GM04503 (cell line): ENCODE data around the gene VENTX.

Experiments used
- DNase-seq: peaks from one replicate; pipeline ENCODE4 v3.0.0-alpha.2; 2012; ENCODE audit warnings: low read depth

Gene VENTX, protein sequence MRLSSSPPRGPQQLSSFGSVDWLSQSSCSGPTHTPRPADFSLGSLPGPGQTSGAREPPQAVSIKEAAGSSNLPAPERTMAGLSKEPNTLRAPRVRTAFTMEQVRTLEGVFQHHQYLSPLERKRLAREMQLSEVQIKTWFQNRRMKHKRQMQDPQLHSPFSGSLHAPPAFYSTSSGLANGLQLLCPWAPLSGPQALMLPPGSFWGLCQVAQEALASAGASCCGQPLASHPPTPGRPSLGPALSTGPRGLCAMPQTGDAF

DNA sequence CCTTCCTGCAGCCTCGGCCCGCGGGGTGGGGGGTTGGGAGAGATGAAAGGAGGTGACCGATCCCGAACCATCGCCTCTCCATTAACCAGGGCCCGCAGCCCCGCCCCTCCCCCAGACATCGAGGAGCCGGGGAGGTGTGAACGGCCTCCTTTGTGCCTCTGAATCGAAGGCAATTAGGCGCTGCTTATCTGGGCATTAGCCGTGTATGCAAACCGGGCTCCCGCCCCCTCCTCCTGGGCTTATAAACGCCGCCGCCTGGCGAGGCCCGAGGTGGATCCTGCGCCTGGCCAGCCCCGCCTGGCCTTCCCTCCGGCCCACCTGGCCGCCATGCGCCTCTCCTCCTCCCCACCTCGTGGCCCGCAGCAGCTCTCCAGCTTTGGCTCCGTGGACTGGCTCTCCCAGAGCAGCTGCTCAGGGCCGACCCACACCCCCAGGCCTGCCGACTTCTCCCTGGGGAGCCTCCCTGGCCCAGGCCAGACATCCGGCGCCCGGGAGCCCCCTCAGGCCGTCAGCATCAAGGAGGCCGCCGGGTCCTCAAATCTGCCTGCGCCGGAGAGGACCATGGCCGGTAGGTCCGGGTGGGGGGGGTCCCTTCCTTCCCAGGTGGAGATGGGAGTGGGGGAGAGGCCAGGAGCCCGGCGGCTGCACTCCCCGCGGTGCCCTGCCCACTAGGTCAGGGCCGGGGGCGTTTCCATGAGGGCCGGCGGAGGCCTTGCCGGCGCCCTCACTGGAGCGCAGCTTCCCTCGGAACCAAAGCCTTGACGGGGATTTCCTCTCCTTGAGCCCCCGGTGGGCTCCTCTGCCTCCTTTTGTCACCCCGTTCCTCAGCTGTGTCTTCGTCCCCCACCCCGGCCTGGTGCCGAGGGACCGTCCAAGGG, at the start of gene VENTX:
VENTX (plus strand) TSS at position 268 of the 878 bp plus-strand sequence; CDS start at position 328, 60 bp downstream.
- DNase-seq: no peak

DNA sequence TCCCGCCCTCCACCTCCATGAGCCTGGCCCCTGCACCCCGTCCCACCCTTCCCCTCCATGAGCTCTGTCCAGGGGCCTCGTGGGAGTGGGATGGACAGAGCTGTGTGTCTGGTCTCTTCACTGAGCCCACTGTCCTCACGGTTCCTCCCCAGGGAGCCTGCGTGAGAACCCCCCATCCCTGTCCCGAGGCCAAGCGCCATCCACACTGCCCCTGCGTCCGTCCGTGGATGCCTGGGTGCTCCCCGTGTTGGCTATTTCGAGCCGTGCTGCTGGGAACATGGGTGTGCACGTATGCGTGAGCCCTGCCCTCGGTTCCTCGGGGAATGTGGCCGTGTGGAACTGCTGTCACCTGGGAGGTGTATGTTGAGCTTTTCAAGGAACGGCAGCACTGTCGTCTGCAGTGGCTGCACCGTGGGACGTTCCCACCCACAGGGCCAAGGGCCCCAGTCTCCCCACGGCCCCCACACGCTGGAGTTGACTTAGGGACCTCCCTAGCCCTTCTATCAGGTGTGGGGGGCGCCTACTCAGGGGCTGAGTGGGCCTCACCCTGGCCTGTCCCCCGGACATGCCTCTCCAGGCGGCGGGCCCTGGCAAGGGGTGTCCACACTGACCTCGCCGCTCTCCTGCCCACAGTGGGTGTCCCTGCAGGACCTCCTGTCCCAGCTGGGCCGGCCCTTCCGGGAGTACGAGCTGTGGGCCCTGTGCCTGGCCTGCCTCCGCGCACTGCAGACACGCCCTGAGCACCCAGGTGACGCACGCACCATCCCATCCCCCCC, 49.6 kb upstream of the VENTX start:
- DNase-seq: no peak

DNA sequence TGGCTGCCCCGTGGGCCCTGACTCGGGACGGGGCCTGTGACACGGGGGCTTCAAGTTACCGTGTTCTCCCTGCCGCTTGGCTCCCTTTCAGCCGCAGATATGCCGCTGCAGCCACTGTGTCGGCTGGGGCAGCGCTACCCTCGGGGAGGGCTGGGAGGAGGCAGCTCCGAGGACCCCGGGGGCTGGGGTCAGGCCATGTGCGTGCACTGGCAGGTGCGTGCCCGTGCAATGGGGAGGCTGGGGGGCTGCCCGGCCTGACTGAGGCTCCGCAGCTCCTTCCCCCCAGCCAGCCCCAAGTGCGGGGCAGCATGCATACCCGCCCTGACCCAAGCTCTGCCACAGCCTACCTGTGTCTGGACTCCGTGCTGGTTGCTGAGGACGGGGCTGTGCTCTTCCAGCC, 48.4 kb upstream of the VENTX start:
- no peak for DNase-seq

DNA sequence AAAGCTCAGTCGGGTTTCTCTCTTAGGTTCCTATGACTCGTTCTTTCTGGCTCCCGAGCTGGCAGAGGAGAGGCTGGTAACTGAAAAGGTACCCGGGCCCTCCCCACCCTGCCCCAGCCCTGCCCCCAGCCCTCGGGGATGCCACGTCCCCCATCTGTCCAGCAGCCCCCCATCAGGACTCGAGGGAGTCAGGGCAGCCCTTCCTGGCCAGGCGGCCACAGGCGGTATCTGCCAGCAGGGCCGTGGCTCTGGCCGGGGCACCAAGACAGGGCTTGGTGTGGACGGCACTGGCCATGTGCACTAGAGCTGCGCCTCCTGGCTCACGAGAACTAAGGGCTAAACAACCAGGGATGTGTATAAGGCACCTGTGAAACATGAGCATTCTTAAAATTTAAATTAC, 47.9 kb upstream of the VENTX start:
- DNase-seq: no peak

DNA sequence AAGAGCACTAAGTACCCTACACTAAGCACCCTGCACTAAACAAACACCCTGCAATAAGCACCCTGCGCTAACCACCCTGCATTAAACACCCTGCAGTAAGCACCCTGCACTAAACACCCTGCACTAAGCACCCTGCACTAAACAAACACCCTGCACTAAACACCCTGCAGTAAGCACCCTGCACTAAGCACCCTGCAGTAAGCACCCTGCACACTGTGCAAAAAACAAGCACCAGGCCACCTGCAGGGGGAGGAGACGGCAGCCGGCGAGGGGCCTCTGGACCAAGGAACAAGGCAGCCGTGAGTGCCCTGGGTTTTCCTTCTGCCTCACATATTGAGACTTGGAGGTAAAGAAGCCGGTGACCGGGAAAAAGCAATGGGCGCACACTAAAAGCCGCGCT, 47.4 kb upstream of the VENTX start:
- DNase-seq: no peak

DNA sequence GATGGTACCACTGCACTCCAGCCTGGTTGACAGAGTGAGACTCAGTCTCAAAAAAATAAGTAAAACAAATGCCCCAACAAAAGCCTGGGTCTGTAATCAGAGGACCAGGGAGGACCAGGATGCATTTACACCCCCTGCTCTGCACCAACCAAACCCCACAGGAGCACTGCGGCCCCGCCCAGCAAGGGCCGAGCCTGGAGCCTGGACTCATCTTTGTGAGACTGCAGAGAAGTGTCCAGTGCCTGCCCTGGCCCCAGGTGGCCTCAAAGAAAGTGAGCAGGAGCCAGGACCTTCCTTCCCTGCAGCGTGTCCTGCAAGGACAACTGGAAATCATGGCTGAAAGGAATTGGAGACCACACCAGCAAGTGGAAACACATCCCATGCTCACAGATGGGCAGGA, 46.0 kb upstream of the VENTX start:
- DNase-seq: no peak

DNA sequence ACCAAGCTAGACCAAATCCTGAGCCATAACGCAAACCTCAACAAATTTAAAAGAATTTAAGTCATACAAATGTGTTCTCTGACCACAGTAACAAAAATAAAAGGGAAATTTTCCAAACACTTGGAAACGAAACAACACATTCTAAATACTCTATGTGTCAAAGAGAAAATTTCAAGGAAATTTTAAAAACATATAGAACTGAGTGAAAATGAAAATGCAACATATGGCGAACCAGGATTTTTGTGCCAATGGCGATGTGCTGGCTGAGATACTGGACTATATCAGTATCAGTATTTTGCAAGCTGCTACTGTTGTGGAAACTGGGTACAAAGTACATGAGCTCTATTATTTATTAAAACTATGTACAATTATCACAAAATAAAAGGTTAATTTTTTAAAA, 43.5 kb upstream of the VENTX start:
- DNase-seq: no peak

DNA sequence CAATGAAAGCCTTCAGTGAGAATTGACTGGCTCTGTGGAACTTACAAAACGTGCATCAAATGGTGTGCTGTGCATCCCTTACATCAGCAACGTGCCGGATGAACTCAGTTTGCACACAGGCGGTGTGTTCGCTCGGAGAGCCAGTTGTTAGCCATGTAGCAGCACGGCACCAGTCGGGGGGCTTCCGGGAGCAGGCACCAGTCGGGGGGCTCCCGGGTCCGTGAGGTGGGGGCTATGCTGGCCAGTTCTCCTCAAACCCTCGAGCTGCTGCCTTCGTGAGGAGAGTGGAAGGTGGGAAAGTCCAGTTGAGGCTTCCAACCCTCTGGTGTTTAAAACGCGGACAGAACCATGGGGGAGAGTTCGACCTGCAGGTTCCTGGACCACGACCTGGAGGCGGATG, 42.6 kb upstream of the VENTX start:
- DNase-seq: no peak

DNA sequence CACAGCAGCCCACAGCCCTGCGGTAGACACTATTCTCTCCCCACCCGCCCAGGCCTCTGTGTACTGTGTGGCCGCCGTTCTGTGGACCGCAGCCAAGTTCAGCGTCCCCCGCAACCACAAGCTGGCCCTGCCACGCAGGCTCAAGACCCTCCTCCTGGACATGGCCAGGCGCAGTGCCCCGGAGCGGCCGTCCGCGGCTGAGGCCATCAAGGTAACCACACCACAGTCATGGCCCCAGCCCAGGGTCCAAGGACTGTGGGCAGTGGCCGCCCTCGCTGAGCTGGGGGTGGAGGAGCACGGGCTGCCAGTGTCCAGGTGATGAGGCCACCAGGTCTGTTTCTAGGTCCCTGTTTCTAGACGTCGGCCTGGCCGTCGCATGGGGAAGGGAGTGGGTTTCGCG, 42.0 kb upstream of the VENTX start:
- no peak for DNase-seq

DNA sequence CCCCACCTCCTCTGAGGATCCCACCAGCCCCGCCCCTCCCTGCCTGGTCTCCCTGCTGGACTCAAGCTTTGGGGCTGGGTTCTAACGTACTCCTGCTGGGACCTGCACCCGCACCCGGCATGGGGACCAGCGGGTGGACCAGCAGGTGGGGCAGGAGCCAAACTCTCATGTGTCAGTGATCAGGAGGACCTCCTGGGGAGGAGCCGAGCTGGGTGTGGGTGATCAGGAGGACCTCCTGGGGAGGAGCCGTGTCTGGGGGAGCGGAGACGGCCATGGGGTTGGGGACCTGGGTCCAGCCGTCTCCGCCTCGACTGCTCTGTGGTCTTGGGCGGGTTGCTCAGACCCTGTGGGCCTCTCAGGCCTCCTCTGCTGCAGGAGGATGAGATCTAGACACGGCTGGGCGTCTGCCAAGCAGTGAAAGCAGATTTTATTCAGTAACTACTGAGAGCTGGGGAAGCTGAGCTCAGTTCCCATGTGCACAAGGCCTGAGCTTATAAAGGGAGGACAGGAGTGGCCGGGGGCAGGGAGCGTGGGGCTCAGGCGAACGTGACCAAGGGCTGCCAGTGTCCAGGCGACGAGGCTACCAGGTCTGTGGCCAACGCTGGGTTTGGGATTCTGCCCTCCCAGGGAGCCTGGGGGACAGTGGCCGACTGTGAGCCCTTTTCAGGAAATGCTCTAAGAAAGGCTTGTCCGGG, 41.3 kb upstream of the VENTX start:
- no peak for DNase-seq

DNA sequence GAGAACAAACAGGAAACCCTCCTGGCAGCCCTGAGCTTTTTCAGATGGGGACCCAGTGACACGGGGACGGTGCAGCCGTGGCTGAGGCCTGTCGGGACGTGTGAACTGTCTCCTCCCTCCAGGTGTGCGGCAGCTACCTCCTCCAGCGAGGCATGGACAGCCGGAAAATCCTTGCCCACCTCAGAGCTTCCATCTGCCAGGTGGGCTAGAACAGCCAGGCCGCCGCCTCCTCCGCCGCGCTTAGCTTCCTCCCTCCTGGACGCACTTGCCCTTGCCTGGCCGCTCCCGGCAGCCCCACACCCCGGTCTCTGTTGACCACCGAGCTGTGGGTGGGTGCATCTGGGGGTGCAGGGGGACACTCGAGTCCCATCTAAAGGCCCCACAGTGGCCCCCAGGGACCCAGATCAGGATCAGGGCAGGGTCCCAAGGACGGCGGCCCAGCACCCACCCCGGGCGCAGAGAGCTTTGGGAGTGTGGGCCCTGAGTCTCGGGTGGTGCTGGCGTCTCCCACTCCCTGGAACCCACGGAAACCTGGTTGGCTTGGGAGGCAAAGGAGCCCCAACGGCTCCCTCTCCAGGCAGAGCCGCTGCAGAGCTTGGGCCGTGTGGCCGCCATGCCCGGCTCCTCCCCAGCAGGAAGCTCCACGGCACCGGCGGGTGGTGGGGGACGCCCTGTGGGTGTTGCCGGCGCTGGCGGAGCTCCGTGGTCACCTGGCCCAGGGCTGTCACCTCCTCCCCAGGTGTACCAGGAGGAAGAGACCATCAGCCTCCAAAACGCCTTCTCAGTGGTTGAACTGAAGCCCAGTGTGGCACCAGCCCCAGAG, 40.5 kb upstream of the VENTX start:
- no peak for DNase-seq

DNA sequence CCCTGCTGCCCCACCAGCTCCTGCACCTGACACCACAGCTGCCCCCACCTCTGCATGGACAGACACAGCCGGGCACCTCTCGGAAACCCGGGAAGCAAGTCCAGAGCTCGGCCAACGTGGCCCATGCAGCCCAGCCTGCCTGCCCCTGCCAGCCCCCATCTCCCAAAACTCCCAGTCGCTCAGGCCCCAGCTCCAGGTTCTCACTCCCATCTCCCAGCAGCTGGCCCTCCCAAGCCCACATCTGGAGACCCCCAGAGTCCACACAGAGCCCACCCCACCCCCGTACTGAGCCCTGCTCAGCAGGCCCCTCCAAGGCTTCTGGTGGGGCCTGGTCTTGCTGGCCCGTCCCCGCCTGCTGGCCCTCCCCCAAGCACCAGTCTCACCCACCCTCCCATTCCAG, 39.9 kb upstream of the VENTX start:
- DNase-seq: no peak

DNA sequence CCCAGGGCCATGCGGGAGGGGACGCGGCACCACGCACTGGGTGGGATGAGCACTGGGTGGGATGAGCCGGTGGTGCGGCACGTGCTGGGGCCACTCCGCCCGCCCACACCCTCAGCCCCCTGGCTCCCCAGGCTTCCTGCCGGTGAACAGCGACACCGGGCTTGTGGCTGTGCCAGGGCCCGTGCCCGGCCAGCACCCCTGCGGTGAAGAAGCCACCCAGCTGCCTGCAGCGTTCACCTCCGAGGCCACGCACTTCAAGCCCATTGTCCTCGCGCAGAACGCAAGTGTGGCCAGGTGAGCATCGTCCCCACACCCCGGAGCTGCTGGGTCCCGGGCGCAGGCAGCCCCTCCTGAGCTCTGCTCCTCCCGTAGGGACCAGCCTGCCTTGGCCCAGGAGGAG, 39.4 kb upstream of the VENTX start:
- no peak for DNase-seq

DNA sequence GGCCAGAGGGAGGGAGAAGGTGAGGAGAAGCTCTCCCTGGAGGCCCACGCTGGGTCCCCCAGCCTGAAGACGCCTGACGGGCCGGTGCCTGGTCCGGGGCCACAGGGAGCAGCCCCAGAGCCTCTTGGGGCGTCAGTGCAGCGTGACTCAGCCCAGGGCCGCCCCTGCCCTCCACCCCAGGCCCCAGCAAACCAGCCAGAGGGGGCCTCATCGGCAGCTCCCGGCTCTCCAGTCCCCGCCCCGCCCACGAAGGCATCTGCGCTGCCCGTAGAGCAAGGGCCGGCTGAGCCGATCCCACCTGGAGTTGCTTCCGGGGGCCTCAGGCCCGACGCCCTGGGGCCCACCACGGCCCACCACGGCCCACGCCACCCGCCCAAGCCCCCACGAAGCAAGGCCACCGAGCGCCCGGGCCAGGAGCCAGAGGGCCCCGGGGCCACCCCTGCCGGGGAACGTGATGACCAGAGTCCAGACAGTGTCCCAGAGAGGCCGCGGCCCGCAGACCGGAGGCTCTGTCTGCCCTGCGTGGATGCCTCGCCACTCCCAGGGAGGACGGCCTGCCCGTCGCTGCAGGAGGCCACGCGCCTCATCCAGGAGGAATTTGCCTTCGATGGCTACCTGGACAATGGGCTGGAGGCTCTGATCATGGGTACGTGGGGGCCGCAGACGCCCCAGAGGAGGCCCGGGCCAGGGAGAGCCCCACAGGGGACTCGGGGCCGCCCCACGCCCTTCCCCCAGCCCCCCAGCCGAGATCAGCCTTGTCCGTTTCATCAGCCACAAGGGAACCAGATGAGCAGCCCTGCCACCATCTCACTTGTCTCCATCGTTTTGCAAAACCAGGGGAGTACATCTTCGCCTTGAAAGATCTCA, 38.8 kb upstream of the VENTX start:
- DNase-seq: no peak

DNA sequence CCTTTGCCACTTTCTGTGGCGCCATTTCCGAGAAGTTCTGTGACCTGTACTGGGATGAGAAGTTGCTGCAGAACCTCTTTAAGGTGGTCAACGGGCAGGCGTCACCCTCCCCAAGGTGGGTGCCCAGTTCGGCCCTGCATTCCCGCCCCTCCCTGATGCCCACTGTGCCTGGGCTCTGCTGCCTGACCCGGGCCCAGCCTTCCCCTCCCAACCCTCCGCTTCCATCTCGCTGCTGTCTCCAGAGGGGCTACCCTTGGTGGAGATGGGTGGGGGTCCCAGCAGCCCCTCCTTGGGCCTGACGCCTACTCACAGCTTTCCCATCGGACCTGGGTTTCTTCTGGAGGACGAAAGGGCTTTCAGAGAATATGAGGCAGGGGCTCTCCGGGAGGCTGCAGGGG, 38.2 kb upstream of the VENTX start:
- no peak for DNase-seq

DNA sequence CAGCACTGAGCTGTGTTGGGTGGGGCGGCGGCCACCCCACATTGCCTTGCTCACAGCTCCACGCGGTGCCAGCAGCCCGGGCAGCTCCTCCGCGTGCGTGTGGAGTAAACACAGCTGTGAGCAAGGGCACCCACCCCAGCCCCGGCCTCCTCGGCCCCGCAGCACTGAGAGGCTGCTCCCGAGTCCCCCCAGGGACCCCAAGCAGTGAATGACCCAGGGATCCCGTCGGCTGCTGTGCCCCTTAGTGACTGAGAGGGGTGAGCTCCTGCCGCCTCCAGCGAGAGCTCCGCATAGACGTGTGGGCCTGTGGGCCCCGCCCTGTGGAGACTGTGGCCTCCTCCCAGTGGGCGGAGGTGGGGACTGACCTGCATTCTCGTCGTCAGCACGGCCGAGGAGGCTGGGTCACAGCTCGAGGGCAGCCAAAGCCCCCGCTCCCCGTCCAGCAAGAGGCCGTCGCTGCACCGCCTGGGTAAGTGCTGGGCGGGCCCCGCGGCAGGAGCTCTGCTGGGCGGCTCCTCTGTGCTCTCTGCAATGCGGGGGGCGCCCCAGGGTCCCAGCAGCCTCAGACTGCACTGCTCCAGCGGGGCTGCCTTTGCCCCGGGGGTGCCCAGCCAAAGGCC, 37.6 kb upstream of the VENTX start:
- DNase-seq: no peak

DNA sequence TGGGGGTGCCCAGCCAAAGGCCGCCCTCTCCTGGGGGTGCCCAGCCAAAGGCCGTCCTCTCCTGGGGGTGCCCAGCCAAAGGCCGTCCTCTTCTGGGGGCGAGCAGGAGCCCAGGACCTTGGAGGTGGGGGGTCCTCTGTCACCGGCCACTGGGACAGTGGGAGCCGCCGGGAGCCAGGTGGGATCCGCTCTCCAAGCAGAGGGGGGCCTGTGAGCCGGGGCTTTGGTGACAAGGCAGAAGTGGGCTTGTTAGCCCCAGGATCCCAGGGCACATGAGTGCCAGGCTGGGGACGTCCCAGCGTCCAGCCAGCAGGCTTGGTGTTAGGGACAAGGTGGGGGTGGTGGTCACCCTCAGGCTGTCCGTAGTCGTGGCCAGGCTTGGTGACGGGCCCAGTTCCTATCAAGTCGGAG, 37.0 kb upstream of the VENTX start:
- DNase-seq: no peak

DNA sequence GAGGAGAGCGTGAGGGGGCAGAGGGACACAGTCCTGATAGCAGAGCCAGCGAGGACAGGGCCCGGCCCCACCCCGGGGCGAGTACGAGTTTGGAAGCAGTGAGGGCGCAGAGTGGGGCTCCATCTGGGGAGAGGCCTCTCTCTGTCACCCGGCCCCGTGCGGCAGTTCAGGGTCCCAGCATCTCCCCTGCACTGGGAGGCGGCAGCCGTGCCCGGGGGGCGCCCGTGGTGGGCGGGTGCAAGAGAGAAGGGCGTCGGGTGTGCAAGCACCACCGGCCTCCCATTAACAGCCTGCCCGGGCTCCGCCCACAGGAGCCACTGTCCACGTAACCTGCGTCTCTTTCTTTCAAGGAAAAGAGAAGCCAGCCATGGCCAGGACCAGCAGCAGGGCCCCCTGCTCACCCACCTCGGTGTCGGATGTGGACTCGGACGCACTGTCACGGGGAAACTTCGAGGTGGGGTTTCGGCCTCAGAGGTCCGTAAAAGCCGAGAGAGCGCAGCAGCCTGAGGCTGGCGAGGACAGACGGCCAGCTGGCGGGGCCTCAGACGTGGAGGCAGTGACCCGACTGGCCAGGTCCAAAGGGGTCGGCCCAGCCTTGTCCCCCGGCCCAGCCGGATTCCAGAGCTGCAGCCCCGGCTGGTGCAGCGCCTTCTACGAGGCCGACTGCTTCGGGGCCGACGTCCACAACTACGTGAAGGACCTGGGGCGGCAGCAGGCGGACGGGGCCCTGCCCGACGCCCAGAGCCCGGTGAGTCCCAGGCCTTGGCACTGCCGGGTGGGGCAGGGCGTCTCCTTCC, 36.3 kb upstream of the VENTX start:
- DNase-seq: no peak
